NAMALWA (cell line): ENCODE data around the gene PTGER1.

Source experiments
- DNase-seq: peaks from one replicate; pipeline ENCODE4 v3.0.0-alpha.2; 2015; ENCODE audit warnings: low spot score

The PTGER1 gene

DNA sequence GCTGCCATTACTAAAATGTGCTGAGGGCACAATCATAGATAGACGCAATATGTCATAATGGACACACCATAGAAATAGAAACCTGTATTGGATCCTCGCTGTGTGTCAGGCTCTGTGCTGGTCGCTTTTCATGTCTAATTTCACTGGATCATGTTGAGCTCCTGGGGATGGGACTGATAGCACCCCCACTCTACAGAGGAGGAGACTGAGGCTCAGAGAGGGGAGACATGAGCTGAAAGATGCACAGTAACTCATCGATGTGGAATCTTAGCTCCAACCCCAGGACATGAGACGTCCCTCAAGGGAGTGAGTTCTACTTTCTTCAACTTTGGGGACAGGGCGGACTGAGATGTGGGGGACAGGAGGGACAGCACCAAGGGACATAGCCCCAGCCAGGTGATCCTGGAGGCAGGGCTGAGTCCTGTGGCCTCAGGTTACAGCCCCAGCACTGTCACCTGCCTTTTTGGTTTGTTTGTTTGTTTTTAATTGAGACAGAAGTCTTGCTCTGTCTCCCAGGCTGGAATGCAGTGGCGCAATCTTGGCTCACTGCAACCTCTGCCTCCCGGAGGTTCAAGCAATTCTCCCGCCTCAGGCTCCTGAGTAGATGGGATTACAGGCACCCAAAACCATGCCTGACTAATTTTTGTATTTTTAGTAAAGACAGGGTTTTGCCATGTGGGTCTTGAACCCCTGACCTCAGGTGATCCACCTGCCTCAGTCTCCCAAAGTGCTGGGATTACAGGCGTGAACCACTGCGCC is 27.4 kb upstream of the PTGER1 start:
- no peak for DNase-seq

DNA sequence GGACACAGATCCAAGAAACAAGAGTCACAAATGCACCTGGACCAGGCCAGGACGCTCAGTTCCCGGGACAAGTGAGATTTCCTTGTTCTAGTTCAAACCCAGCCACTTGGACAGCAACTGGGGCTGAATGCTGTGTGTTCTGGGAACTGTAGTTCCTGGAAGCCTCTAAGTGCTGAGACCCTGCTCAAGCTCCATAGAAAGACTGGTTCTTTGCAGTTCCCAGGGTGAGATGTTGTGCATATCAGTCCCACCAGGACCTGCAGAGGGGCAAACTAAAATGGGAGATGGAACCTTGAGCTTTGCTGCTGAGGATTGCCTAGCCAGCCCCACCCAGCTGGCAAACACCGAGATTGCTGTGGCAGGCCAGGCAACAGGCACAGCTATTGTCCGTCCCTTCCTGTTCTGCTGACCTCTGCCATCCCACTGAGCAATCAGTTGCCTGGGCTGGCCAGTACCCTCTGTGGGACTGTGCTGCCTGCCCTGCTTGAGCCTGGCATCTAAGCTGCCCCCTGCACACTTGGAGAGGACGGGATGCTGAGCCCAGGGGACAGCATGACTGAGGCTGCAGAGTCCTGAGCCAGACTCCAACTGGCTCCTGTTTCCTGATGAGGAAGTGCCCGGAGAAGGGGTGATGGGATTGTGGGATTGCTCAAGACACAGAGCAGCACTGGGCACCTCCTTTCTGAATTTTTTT is 22.2 kb upstream of the PTGER1 start:
- no peak for DNase-seq

DNA sequence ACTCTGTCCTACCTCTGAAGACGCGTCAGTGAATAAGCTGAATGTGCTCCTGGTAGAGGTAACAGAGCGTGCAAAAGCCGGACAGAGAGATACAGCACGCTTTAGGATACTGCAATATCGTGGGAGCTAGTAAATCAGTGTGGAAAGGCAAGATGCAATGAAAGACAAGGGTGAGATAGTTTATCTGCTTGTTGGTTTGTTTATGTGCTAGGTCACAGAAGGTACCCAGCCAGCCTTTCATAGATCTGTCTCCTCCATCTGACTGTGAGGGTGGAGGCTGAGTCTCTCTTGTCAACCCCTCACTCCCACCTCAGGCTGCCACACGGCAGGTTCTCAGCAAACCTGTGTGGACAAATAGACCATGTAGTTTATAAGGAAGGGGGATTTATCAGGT is 21.7 kb upstream of the PTGER1 start:
- DNase-seq, result no peak

DNA sequence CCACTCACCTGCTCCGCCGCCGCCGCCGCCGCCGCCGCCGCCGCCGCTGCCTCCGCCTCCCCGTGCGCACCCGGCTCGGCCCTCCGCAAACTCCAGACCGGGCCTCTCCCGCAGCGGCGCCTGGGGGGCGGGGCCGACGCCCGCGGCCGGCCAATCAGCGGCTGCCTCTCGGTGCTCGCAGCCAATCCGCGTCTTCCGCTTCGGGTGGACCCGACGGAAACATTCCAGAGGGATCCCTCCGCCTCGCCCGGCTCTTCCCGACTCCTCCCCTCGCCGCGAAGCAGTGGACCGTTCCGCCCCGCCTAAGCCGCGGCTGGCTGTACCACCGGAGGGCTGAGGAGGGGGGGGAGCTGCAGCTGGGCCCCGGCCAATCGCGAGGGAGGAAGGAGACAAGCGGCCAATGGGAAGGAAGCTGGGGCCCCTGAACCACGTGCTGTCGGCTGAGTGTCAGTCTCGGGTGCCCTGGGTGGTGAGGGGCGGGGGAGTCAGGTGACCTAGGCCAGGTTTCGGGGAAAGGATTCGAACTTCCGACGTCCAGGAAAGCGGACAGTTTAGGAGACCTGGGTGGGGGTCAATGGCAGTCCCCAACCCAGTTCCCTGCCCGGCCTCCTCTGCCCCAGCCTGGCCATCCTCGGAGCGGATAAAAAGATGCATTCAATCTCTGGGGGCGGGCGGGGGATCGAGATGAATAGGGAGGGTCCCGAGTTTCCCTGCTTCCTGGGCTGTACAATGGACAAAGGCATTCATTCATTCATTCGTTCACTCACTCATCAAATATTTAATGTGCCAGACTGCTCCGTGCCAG is 21.1 kb upstream of the PTGER1 start, which contains the start of gene GIPC1:
Gene GIPC1, minus strand, starts transcription at position 99 of the 805 bp plus-strand sequence. CDS start 13,151 bp downstream, outside the sequence.
- peak; percentile 82 for DNase-seq

DNA sequence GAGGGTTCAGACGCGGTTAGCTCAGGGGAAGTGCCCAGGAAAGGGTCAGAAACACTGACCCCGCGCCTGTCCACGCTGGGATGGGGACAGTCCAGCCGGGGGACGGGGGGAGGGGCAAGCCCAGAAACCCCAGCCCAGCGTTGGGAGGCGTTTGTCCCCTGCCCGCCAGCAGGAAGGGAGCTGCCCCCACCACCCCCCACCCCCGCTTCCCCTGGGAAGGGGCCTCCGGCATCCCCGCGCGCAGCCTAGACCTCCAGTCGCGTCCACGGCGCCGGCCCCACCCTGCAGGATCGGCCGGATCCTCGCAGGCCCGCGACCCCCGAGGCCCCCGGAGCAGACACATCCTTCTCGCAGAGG is 20.5 kb upstream of the PTGER1 start:
- no peak for DNase-seq

DNA sequence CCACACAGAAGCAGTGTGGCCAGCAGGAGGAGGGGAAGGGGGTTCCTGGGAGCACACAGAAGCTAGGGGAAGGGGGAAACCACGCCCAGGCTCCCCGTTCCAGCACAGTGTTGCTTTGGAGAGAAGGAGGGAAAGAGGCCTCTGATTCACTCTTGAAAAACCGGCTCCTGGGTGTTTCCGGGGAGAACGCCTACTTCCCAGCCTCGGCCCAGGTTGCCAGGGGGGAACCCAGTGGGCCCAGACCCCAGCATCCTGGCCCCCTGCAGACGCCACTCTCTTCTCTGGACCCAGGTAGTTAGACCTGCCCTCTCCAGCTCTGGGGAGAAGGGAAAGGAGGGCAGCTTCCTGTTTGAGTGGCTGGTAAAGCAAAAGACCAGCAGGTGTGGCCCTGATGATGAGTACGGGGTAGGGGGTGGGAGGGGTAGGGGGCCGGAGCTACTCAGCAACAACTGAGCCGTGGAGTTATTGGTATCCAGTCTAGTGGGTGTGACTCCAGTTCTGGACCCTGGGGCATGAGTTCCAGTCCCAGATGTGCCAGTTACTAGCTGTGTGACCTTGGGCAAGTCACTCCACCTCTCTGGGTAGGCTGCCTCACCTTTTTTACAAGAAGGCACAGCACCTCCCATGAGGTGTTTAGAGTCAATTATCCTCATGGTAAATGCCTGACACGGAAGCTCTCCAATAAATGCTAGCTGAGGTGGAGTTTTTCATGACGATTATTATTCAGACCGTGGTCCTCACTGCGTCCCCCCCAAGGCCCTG is 19.9 kb upstream of the PTGER1 start:
- no peak for DNase-seq

DNA sequence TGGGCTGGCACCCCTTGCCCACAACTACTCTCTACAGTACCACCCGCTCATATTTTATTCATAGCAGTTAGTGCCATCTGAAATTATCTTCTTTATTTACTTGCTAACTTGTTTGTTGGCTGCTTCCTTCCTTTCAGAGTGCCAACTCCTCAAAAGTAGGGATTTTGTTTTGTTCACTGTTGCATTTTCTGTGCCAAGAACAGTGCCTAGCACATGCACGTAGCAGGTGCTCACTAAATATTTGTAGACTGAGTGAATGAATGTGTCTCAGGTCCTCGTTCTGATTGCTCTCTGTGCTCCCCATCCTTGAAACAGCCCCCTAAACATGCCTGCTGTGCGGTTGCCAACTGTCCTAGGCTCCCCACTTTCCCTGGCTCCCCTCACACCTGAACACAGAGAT is 19.3 kb upstream of the PTGER1 start:
- no peak for DNase-seq

DNA sequence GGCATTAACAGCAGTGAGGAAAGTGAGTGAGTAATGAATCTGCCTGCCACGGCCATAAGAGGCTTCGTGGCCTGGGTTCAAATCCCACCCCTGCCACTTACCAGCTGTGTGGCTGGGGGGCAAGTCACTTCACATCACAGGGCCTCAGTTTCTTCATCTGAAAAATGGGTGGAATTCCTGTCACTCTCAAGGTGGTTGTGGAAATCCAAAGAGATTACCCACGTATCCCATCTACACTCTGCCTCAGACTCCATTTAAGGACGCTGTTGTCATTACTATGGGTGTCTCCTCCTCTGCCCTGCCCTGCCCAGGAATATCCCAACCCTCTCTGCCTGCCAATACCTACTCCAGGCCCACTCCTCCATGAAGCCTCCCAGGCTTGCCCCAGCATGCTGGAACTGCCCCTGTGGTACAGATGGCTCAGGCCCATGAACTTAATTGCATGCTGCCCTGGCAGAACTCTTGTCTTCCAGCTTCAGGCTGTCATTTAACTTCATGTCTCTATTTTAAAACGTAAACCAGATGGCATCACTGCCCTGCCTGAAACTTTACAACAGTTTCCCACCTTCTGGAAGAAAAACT is 17.7 kb upstream of the PTGER1 start:
- DNase-seq, result no peak

DNA sequence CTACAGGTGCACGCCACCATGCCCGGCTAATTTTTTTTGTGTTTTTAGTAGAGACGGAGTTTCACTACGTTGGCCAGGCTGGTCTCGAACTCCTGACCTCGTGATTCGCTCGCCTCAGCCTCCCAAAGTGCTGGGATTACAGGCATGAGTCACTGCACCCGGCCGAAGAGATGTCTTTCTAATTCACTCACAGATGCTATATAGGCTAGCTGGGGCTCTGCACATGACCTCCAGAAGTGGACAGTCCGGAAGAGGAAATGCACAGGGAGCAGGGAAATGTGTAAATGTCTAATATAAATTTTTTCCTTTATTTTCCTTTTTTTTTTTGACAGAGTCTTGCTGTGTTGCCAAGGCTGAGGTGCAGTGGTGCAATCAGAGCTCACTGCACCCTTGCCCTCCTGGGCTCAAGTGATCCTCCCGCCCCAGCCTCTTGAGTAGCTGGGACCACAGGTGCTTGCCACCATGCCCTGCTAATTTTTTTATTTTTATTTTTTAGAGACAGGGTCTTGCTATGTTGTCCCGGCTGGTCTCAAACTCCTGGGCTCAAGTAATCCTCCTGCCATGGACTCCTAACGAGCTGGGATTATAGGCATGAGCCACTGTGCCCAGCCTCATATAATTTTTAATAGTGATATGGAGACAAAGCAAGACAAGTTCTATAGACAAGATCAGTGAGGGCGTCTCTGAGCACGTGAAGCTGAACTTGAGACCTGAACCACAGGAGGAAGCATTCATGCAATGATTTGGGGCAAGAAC is 12.4 kb upstream of the PTGER1 start:
- no peak for DNase-seq

DNA sequence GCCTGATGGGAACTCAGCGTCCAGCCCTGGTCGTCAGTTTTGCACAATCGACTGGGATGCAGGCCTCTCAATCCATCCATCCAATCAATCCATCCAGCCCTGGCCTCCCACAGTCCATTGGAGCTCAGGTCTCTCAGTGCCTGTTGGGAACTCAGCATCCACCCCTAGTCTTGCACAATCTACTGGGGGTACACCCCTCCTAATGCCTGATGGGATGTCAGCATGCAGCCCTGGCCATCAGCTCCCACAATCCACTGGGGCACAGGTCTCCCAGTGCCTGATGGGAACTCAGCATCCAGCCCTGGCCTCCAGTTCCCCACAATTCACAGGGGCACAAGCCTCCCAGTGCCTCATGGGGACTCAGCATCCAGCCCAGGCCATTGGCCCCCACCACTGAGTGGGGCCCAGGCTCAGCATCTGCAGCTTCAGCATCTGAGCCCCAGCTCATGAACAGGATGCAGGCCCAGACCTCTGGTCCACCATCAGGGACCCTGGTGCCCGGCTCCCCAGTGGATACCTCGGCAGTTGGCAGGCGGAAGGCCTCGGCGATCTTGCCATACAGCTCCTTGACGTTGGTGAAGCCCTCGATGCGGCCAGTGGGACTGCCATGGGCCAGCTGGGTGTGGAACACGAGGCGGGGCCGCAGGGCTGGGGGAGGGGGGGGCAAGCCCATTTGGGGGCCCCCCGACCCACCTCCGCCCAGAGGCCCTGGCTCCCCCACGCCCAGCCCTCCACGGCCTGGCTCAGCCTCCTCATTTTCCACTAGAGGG is 7.2 kb upstream of the PTGER1 start:
- DNase-seq, result no peak

DNA sequence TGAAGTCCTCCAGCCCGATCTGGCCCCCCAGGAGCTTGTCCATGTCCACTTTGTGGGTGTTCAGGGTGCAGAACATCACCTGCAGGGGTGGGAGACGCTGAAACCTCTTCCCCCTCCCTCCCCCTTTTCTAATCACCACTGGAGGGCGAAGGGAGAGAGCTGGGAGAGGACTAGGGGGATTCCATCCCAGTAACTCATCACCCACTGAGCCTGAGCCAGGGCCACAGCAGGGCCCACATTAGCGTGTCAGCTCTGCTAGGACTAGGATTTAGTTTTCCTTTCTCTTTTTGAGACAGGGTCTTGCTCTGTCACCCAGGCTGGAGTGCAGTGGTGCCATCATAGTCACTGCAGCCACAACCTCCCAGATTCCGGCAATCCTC is 5.5 kb upstream of the PTGER1 start:
- DNase-seq, result no peak

DNA sequence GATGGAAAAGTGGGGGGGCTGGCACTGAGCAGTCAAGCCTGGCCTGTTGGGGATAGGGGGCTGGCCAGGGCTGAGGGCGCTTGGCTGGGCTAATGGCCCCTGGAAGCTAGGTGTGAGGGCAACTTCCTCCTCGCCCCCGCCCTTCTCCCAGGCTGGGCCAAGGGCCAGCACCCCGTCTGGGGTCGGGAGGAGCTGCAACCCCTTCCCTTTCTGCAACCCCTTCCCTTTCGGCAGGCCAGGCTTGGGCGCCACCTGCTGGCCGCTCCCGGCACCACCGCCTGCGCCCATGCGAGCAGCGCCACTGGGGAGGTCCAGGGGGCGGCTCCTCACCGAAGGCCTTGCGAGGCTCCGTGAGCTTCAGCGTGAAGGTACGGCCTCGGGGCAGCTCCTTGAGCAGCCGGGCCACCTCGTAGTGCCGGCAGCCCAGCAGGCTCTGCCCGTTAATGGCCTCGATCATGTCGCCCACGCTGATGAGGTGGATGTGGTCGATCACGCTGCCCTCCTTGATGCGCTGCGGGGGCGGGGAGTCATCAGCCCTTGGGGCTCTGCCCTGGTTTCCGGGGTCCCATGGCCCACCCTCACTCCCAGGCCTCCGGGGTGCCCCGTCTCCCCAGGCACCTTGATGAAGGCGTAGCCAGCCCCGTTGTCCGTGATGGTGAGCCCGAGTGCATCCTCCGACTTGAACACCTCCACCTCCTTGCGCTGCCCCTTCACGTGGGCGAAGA is 5.0 kb upstream of the PTGER1 start:
- DNase-seq, result peak; percentile 74

DNA sequence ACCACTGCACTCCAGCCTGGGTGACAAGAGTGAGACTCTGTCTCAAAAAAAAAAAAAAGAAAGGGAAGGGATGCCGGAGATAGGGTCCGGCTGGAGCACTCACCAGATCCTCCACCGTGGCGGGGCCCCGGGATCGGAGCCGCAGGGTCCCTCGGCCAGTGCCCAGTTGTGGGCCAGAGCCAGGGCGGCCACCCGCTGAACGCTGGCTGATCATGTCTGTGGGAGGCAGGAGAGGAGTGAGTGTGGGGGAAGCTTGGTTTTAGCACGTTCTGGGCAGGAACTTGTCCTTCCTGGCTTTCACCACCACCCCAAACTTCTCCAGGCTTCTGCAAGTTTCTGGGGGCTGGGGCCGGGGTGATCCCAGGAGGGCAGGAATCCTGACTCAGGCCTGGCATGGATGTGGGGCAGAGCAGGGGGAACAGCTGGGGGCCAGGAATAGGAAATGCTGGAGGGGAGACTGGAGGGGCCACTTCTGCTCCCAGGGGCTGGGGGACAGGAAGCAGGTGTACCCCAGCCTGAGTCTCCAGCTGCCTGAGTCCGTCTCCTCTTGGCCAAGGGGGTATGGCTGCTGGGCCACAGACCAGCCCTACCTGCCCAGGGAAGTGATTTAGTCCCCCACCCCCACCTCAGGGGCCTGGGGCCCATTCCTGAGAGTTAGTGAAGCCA is 4.3 kb upstream of the PTGER1 start:
- no peak for DNase-seq

DNA sequence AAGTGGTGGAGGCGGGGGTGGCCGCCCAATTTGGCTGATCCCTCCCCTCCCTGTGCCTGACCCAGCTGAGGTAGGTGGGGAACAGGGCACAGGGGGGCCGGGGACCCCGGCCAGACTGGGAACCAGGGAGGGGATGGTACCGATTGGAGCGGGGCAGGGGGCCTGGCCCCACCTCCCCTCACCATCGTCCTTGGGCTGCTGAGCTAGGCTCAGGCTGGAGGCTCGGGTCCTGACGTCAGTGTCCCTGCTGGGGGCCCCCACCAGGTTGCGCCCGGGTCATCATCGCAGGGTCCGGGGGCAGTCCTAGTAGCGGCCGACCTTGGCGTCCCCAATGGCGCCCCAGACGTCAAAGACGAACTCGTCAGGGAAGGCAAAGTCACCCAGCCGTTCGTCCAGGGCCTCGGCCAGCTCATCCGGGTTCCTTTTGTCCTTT is 3.0 kb upstream of the PTGER1 start:
- DNase-seq, result no peak

DNA sequence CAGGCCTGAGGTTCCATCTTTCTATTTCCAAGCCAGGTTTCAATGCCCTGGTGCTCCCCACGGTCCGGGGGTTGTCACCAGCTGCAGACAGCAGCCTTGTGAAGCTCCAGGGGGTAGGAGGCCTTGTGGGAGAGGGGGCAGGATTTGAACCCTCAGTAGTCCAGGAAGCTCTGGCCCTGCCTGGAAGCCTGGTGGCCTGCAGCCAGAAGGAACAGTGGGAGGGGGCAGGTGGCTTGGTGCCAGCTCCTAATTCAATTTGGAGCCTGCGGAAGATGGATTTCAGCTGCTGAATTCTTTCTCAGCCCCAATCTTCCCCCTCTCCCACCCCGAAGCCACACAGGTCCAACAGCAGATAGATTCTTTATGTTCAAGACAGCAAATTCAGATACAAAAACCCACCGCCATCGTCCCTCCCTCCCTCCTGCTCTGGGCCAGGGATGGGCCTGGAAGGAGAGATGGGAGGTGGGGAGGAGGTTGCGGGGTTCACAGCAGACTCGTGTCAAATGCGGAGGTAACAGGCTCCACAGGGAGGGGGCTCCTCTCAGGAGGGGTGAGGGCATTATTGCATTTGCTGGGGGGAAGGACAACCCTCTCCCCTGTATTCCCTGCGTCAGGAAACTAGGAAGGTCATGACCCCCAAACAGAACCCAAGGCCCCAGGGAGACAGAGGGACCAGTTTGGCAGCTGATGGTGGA is 2.4 kb upstream of the PTGER1 start:
- no peak for DNase-seq

DNA sequence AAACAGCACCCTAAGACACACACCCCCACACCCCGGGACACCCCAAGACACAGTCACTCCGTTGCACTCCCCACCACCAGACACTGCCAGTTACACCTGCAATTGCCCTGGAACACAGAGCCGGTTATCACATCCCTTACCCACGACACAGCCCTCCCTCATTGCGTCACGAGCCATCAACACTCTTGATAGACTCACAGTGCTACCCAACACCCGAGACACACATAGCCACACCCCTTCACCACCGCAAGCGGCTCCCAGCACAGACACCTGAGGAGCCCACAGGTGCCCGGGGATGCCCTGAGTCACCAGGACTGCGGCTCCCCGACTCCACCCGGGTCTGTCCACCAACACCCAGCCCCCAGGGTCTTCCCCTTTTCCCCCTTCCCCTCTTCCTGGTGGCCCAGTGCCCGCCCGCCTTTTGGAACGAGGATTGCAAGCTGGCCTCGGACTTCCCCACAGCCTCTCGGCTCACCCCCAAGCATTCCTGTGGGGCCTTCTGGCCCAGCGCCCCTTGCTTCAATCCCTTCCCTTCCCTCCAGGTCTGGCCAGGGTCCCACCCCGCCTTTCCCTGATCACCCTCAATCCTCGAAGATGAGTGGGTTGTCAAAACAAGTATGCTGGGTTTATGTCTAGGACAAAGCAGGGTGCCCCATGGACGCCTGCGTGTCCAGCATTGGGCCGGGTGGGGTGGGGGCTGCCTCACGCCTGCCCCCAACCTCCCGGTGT is 1.7 kb upstream of the PTGER1 start:
- DNase-seq, result peak; percentile 56

DNA sequence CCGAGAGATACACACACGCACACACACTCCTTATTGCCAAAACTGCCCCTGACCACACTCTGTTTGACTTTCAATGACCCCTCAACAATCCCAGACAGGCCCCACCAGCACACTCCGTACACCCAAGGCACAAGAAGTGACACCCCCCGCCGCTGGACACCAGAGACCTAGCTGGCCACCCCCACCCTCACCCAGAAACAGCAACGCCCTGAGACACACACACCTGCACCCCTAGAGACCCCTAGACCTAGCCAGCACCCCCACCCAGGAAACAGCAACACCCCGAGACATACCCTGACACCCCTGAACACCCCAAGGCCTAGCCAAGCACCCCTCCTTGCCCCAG is 1.1 kb upstream of the PTGER1 start:
- no peak for DNase-seq

DNA sequence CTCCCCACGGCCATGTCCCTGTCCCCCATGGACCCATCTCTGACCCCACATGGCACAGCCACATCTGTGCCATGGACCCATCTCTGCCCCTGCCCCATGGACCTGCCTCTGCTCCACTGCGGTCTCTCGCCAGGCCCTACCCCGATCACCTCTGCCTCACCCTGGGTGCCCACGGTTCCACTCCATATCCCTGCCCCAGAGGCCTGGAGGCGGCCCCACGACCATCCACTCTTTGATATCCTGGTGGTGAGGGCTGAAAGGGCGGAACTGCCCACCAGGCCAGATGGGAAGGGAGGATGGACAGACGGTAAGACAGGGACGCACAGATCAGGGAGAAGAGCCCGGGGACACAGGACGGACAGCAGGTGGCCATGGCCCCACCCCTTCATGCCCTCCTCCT is 327 bp downstream of the PTGER1 start:
- DNase-seq, result no peak
